Measurements from ENCODE around the gene SIGLEC6.

GRCh38 chr19:51572908-51573307 lies 41.4 kb upstream of the SIGLEC6 start:
- TF ChIP-seq, protein P1, sequence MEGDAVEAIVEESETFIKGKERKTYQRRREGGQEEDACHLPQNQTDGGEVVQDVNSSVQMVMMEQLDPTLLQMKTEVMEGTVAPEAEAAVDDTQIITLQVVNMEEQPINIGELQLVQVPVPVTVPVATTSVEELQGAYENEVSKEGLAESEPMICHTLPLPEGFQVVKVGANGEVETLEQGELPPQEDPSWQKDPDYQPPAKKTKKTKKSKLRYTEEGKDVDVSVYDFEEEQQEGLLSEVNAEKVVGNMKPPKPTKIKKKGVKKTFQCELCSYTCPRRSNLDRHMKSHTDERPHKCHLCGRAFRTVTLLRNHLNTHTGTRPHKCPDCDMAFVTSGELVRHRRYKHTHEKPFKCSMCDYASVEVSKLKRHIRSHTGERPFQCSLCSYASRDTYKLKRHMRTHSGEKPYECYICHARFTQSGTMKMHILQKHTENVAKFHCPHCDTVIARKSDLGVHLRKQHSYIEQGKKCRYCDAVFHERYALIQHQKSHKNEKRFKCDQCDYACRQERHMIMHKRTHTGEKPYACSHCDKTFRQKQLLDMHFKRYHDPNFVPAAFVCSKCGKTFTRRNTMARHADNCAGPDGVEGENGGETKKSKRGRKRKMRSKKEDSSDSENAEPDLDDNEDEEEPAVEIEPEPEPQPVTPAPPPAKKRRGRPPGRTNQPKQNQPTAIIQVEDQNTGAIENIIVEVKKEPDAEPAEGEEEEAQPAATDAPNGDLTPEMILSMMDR (IDR thresholded peaks at IDR 0.05) = no peak
- TF ChIP-seq FOXP4 (CRISPR knock-in tag; IDR thresholded peaks at IDR 0.05) = no peak
- no peak for TF ChIP-seq NR2C2 (CRISPR knock-in tag; IDR thresholded peaks at IDR 0.05)
- no peak for TF ChIP-seq FOXJ3 (CRISPR knock-in tag; IDR thresholded peaks at IDR 0.05; ENCODE audit: borderline replicate concordance)
- TF ChIP-seq RELA (CRISPR knock-in tag; IDR thresholded peaks at IDR 0.05; ENCODE audit: borderline replicate concordance) = no peak
- no peak for TF ChIP-seq MYBL2 (CRISPR knock-in tag; IDR thresholded peaks at IDR 0.05)
- no peak for TF ChIP-seq NR3C1 (CRISPR knock-in tag; conservative IDR thresholded peaks at IDR 0.05; ENCODE audit: low read depth)
- TF ChIP-seq IRF2 (CRISPR knock-in tag; IDR thresholded peaks at IDR 0.05; ENCODE audit: borderline replicate concordance, low read depth) = no peak
- TF ChIP-seq, protein P2, sequence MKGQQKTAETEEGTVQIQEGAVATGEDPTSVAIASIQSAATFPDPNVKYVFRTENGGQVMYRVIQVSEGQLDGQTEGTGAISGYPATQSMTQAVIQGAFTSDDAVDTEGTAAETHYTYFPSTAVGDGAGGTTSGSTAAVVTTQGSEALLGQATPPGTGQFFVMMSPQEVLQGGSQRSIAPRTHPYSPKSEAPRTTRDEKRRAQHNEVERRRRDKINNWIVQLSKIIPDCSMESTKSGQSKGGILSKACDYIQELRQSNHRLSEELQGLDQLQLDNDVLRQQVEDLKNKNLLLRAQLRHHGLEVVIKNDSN (CRISPR knock-in tag; IDR thresholded peaks at IDR 0.05) = no peak

Measured in WTC11 (cell line).